HCT116 (cell line): Measurements from ENCODE around the gene ZNF837. TPM values are rescaled to one million over a fixed set of nuclear protein-coding genes. Genes with fewer than 3 reads are reported as not detected.

ENCODE experiments used
- ATAC-seq: fragments of 200-7000 bp; cut with Tn5 transposase; 2 replicates; pipeline ENCODE4 v1.9.1; 2020; ENCODE audit warnings: mild to moderate bottlenecking, moderate library complexity
- BruUV-seq: library from RNA; stranded (reverse); fragments of 400-500 nt; replicated peaks from 2 replicates; lab custom pipeline; 2021; lab: Mats Ljungman, UMichigan
- CTCF ChIA-PET: fragments of 300-600 bp; sonication (Branson Sonifier 250); formaldehyde crosslinking; loops from one replicate; lab custom pipeline; 2021; ENCODE audit warnings: antibody characterized with exemption; lab: Charles Lee
- POLR2A ChIA-PET: fragments of 300-600, 350-600 bp; sonication (Branson Sonifier 250); formaldehyde crosslinking; loops from one replicate; lab custom pipeline; 2021; ENCODE audit warnings: antibody characterized with exemption; lab: Charles Lee
- RAD21 ChIA-PET, 2 experiments: fragments of 300-600 bp; sonication (Branson Sonifier 250); formaldehyde crosslinking; loops; one replicate each; lab custom pipeline; 2023; ENCODE audit warnings: low total read pairs in 2 of 2; ENCODE audit not compliant: uncharacterized antibody in 2 of 2, unreplicated experiment in 2 of 2, low non-redundant PET in 1 of 2; lab: Charles Lee
- DNase-seq: peaks from one replicate; pipeline ENCODE4 v3.0.0-alpha.2; 2010; ENCODE audit warnings: low read depth, low spot score
- H2AFZ ChIP-seq: fragments of 200-600 bp; shearing (Covaris generic), sonication (generic); 2 replicates; pipeline ENCODE4 v1.6.1; 2017; ENCODE audit warnings: low read depth, mixed run types, mixed read lengths, antibody characterized with exemption, low read length; ENCODE audit not compliant: poor library complexity, severe bottlenecking
- H3K27ac ChIP-seq: 2 replicates; pipeline ENCODE4 v1.5.1; 2012; ENCODE audit warnings: low read depth, low read length
- H3K27me3 ChIP-seq: fragments of 200-600 bp; sonication (generic); 2 replicates; pipeline ENCODE4 v1.6.1; 2016; ENCODE audit warnings: mixed run types, low read length, mixed read lengths; ENCODE audit not compliant: insufficient read depth
- H3K36me3 ChIP-seq, 2 experiments: fragments of 200-500 bp in 1 of 2; fragments of 200-600 bp in 1 of 2; sonication (Bioruptor generic) in 1 of 2; sonication (generic) in 1 of 2; 2 replicates each; pipeline versions ENCODE4 v1.5.1 to v1.6.1; 2014 to 2016; ENCODE audit warnings: low read length in 2 of 2, inconsistent platforms in 1 of 2, mixed read lengths in 1 of 2, mixed run types in 1 of 2; ENCODE audit not compliant: insufficient read depth in 2 of 2, control insufficient read depth in 1 of 2
- H3K4me1 ChIP-seq, 2 experiments: fragments of 200-600 bp in 1 of 2; sonication (generic) in 1 of 2; 2 replicates each; pipeline versions ENCODE4 v1.5.1 to v1.6.1; 2012 to 2017; ENCODE audit warnings: low read length in 2 of 2, inconsistent platforms in 1 of 2, mild to moderate bottlenecking in 1 of 2, mixed read lengths in 1 of 2, mixed run types in 1 of 2, moderate library complexity in 1 of 2; ENCODE audit not compliant: insufficient read depth in 2 of 2, control insufficient read depth in 1 of 2
- H3K4me2 ChIP-seq: fragments of 200-600 bp; sonication (generic); 2 replicates; pipeline ENCODE4 v1.6.1; 2017; ENCODE audit warnings: mixed run types, low read length, mixed read lengths
- H3K4me3 ChIP-seq, 2 experiments: fragments of 200-600 bp in 1 of 2; sonication (generic) in 1 of 2; replicated peaks in 1 of 2; 2 replicates each; pipeline ENCODE4 v1.5.1; 2011 to 2016; ENCODE audit warnings: low read length in 2 of 2, control low read depth in 1 of 2, low read depth in 1 of 2, mild to moderate bottlenecking in 1 of 2, mixed read lengths in 1 of 2, mixed run types in 1 of 2
- H3K79me2 ChIP-seq: fragments of 200-600 bp; sonication (generic); 2 replicates; pipeline ENCODE4 v1.6.1; 2017; ENCODE audit warnings: mild to moderate bottlenecking, mixed run types, low read length, moderate library complexity, mixed read lengths; ENCODE audit not compliant: insufficient read depth
- H3K9ac ChIP-seq: fragments of 200-600 bp; sonication (generic); 2 replicates; pipeline ENCODE4 v1.6.1; 2016; ENCODE audit warnings: low read length, mixed read lengths
- H3K9me2 ChIP-seq: fragments of 200-600 bp; sonication (generic), shearing (Covaris generic); 2 replicates; pipeline ENCODE4 v1.6.1; 2017; ENCODE audit warnings: mixed run types, mild to moderate bottlenecking, moderate library complexity; ENCODE audit not compliant: insufficient read depth
- H3K9me3 ChIP-seq, 2 experiments: fragments of 200-500 bp in 1 of 2; fragments of 200-600 bp in 1 of 2; sonication (Bioruptor generic) in 1 of 2; sonication (generic) in 1 of 2; 2 replicates each; pipeline ENCODE4 v1.6.1; 2014 to 2017; ENCODE audit warnings: low read length in 2 of 2, mixed read lengths in 2 of 2, inconsistent platforms in 1 of 2, low read depth in 1 of 2, mild to moderate bottlenecking in 1 of 2, mixed run types in 1 of 2, moderate library complexity in 1 of 2; ENCODE audit not compliant: control insufficient read depth in 1 of 2, insufficient read depth in 1 of 2
- H4K20me1 ChIP-seq: fragments of 200-600 bp; sonication (generic), shearing (Covaris generic); 2 replicates; pipeline ENCODE4 v1.6.1; 2017; ENCODE audit warnings: mixed run types, mild to moderate bottlenecking, moderate library complexity; ENCODE audit not compliant: insufficient read depth
- CEBPB ChIP-seq: IDR thresholded peaks from 2 replicates; pipeline ENCODE4 v1.6.1; 2012; ENCODE audit warnings: low read depth
- EGR1 ChIP-seq: IDR thresholded peaks from 2 replicates; pipeline ENCODE4 v1.6.1; 2012; ENCODE audit warnings: low read depth
- ELF1 ChIP-seq: IDR thresholded peaks from 2 replicates; pipeline ENCODE4 v1.6.1; 2012; ENCODE audit warnings: low read depth, borderline replicate concordance
- EZH2 ChIP-seq: fragments of 200-600 bp; sonication (generic); IDR thresholded peaks from 2 replicates; pipeline ENCODE4 v1.6.1; 2017; ENCODE audit warnings: antibody characterized with exemption, mixed run types
- EZH2phosphoT487 ChIP-seq: fragments of 200-600 bp; IDR thresholded peaks from 2 replicates; pipeline ENCODE4 v1.6.1; 2018; ENCODE audit warnings: antibody characterized with exemption, borderline replicate concordance
- ZFX ChIP-seq: fragments of 450-650 bp; IDR thresholded peaks from 2 replicates; pipeline ENCODE4 v1.6.1; 2017
- intact Hi-C: fragments of 100-400 bp; cut with micrococcal nuclease; formaldehyde crosslinking; loops from 2 replicates; pipeline ENCODE4 v1.10.0; 2022
- total RNA-seq: library from RNA; stranded (reverse); gene quantifications from one replicate; pipeline ENCODE4 v1.2.1, GENCODE V29; 2021; ENCODE audit not compliant: unreplicated experiment
- TF ChIP-seq, protein P1 (sequence below): IDR thresholded peaks from 2 replicates; pipeline ENCODE4 v1.6.1; 2012

Gene ZNF837
- total RNA-seq, 1 experiment from 2014 or later = 3.2 TPM

DNA sequence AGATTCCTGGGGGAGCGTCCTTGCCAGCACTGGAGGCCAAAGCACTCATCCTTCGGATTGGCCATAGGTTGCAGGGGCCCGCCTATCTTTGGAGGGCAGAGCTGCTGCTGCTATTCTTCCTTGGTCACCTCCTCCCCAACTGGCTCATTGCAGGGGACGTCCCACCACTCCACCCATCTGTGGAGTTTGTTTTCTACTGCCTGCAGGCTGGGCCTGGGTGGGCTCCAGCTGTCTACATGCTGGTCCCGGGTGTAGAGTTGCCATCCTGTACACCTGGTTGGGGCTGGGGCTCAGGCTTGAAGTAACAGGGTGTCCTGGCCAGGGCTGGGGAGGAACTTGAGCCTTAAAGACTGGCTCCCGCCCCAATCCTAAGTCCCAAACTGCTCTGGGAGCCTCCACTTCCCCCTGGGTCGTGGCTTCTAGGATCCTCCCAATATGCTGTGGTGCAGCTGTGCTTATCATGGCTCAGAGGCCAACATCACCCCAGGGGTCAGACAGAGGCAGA is 16.8 kb upstream of the ZNF837 start:
- H3K36me3 ChIP-seq = peaks cover 12 to 27% of the 10 kb centered on the region in 2 experiments; a peak in 3 of 4 replicates
- H3K4me1 ChIP-seq = peaks cover 31 to 50% of the 10 kb centered on the region in 2 experiments
- TF ChIP-seq CEBPB (no peak), EGR1 (no peak)
- peaks cover 19% of the 10 kb centered on the region for H3K79me2 ChIP-seq
- peaks cover 16% of the 10 kb centered on the region; the same call in 1 of the 2 replicates for H4K20me1 ChIP-seq
- POLR2A ChIA-PET = no interaction called here
- ATAC-seq (no peak), DNase-seq (no peak)
- H3K9me3 ChIP-seq = no peaks in the 10 kb centered on the region
- no TSS peak for BruUV-seq
- no peaks in the 10 kb centered on the region for H3K9me2 ChIP-seq
- no peaks in the 10 kb centered on the region for H3K27me3 ChIP-seq
- H3K4me2 ChIP-seq = no peak overlapping the region
- no peak overlapping the region for H3K9ac ChIP-seq
- CTCF ChIA-PET = no interaction called here
- no peak overlapping the region for H3K4me3 ChIP-seq
- intact Hi-C loops = no loop called here
- RAD21 ChIA-PET = no interaction called here
- H2AFZ ChIP-seq = no peak overlapping the region
- no peak overlapping the region for H3K27ac ChIP-seq

DNA sequence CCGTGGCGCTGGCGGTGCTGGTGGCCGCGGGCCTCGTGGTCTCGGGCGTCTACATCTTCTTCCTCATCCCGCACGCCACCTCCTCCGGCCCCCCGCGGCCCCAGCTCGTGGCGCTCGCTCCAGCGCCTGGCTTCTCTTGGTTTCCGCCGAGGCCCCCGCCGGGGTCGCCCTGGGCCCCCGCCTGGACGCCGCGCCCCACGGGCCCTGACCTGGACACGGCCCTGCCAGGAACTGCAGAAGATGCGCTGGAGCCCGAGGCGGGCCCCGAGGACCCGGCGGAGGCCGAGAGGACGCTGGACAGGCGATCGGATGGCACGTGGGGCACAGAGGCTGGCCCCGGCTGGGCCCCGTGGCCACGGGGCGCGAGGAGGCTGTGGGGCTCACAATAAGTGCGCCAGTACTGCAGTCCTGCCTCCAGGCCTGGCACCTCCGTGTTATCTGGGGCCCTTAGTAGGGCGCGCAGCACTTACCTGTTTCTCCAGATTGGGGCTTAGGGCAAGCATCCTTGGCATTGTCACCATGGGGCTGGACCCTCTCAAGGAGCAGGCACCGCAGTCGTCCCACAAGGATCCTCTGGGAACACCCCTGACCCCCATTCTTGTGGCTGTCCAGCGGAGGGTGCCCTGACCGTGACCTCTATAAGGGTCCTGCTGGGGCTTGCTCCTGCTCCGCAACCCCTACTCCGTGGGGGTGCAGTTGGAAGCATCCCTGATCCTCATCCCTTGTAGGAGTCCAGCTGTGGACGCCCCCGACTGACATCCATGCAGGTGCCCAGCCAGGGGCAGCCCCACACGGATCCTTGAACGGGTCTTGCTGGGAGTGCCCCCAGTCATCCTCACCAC is 16.1 kb upstream of the ZNF837 start:
- TF ChIP-seq ZFX (no peak), EZH2 (no peak), EZH2phosphoT487 (no peak), ELF1 (no peak)
- TF ChIP-seq, protein P1, sequence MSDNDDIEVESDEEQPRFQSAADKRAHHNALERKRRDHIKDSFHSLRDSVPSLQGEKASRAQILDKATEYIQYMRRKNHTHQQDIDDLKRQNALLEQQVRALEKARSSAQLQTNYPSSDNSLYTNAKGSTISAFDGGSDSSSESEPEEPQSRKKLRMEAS = no peak
- no peak overlapping the region for H3K27ac ChIP-seq
- DNase-seq (no peak), ATAC-seq (no peak)
- peaks cover 14 to 32% of the 10 kb centered on the region in 2 experiments; a peak in 3 of 4 replicates for H3K36me3 ChIP-seq
- H3K4me2 ChIP-seq = no peak overlapping the region
- intact Hi-C loops = no loop called here
- no peak overlapping the region for H3K4me3 ChIP-seq
- POLR2A ChIA-PET = no interaction called here
- peaks cover 19% of the 10 kb centered on the region; the same call in 1 of the 2 replicates for H4K20me1 ChIP-seq
- no peak overlapping the region for H3K9ac ChIP-seq
- CTCF ChIA-PET = no interaction called here
- BruUV-seq = no TSS peak
- no peak overlapping the region for H2AFZ ChIP-seq
- no peaks in the 10 kb centered on the region for H3K9me3 ChIP-seq
- H3K9me2 ChIP-seq = no peaks in the 10 kb centered on the region
- H3K4me1 ChIP-seq = peaks cover 27 to 50% of the 10 kb centered on the region in 2 experiments
- H3K27me3 ChIP-seq = no peaks in the 10 kb centered on the region
- peaks cover 21% of the 10 kb centered on the region for H3K79me2 ChIP-seq
- RAD21 ChIA-PET = no interaction called here
